ENCODE data around the gene SPATA31D1. TPM values are rescaled to one million over a fixed set of nuclear protein-coding genes. Genes with fewer than 3 reads are reported as not detected.

The SPATA31D1 gene
- total RNA-seq, 1 experiment from 2014 or later = not detected

DNA sequence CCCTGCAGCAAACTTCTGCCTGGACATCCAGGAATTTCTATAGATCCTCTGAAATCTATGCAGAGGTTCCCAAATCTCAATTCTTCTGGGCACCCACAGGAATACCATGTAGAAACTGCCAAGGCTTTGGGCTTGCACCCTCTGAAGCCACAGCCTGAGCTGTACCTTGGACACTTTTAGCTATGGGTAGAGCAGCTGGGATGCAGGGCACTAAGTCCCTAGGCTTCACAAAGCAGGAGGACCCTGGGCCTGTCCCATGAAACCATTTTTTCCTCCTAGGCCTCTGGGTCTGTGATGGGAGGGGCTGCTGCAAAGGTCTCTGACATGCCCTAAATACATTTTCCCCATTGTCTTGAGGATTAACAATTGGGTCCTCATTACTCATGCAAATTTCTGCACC lies 32.9 kb upstream of the SPATA31D1 start:
- H2BK15ac ChIP-seq (ENCODE audit: low read depth, low read length) = no peak overlapping the region
- no peak overlapping the region for H4K5ac ChIP-seq (ENCODE audit: insufficient read length, low read depth, low read length)
- no peaks in the 10 kb centered on the region for H3K79me1 ChIP-seq (ENCODE audit: insufficient read depth, low read depth, low read length, poor library complexity, severe bottlenecking)
- no peak overlapping the region for H4K91ac ChIP-seq (ENCODE audit: insufficient read length, low read depth, low read length)
- no peak overlapping the region for H2BK5ac ChIP-seq (ENCODE audit: insufficient read length, low read length)
- no peaks in the 10 kb centered on the region for H3K79me2 ChIP-seq (ENCODE audit: insufficient read depth, low read length)
- H2BK20ac ChIP-seq (ENCODE audit: low read depth, low read length, poor library complexity, severe bottlenecking) = no peak overlapping the region
- TF ChIP-seq, protein P1, sequence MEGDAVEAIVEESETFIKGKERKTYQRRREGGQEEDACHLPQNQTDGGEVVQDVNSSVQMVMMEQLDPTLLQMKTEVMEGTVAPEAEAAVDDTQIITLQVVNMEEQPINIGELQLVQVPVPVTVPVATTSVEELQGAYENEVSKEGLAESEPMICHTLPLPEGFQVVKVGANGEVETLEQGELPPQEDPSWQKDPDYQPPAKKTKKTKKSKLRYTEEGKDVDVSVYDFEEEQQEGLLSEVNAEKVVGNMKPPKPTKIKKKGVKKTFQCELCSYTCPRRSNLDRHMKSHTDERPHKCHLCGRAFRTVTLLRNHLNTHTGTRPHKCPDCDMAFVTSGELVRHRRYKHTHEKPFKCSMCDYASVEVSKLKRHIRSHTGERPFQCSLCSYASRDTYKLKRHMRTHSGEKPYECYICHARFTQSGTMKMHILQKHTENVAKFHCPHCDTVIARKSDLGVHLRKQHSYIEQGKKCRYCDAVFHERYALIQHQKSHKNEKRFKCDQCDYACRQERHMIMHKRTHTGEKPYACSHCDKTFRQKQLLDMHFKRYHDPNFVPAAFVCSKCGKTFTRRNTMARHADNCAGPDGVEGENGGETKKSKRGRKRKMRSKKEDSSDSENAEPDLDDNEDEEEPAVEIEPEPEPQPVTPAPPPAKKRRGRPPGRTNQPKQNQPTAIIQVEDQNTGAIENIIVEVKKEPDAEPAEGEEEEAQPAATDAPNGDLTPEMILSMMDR (conservative IDR thresholded peaks at IDR 0.05) = no peak
- no peaks in the 10 kb centered on the region for H4K20me1 ChIP-seq (ENCODE audit: control insufficient read depth, insufficient read depth, insufficient read length)
- H3K4me3 Mint-ChIP-seq = no peak overlapping the region; a peak in 1 of 5 replicates
- peaks cover 7% of the 10 kb centered on the region for H3K9me3 ChIP-seq (ENCODE audit: control insufficient read depth, low read depth, low read length)
- H3K4ac ChIP-seq (ENCODE audit: low read depth, low read length) = no peak overlapping the region
- H3K4me1 ChIP-seq (ENCODE audit: insufficient read depth, low read length) = no peaks in the 10 kb centered on the region
- peaks cover 32 to 36% of the 10 kb centered on the region in 2 experiments for H3K9me3 Mint-ChIP-seq
- H3K27ac ChIP-seq (ENCODE audit: insufficient read length, low read depth, low read length) = no peak overlapping the region
- no peak overlapping the region for H2AK5ac ChIP-seq (ENCODE audit: insufficient read length, low read length)
- no peak overlapping the region for H2AFZ ChIP-seq (ENCODE audit: low read length)
- H3K27ac Mint-ChIP-seq = no peak overlapping the region
- peaks cover 17 to 29% (median 26%) of the 10 kb centered on the region in 3 experiments for H3K36me3 Mint-ChIP-seq (ENCODE audit: insufficient read depth in 1 of 3, low read depth in 3 of 3)
- no peaks in the 10 kb centered on the region for H3K4me1 Mint-ChIP-seq
- H2BK120ac ChIP-seq (ENCODE audit: low read depth, low read length, poor library complexity, severe bottlenecking) = no peak overlapping the region
- H4K8ac ChIP-seq (replicated peaks; ENCODE audit: insufficient read length, low read depth, low read length) = no peak overlapping the region
- H2BK12ac ChIP-seq (ENCODE audit: insufficient read length, low read depth, low read length) = no peak overlapping the region
- no peak overlapping the region for H3K18ac ChIP-seq (ENCODE audit: insufficient read length, low read depth, low read length)
- no peaks in the 10 kb centered on the region for H3K27me3 ChIP-seq (ENCODE audit: insufficient read depth, low read length)
- H3T11ph ChIP-seq (ENCODE audit: low read length) = no peak overlapping the region
- no peak overlapping the region for H3K14ac ChIP-seq (ENCODE audit: insufficient read depth, low read length)
- DNase-seq = no peak
- no peak overlapping the region for H3K23ac ChIP-seq (ENCODE audit: insufficient read length, low read depth, low read length)
- H3K23me2 ChIP-seq (ENCODE audit: insufficient read length, low read depth, low read length, poor library complexity, severe bottlenecking) = no peaks in the 10 kb centered on the region
- no peak overlapping the region for H3K9ac ChIP-seq (ENCODE audit: extremely low read depth, insufficient read length, low read length)
- peaks cover 6% of the 10 kb centered on the region; the same call in 1 of the 2 replicates for H3K27me3 Mint-ChIP-seq (ENCODE audit: low read depth)
- H3K56ac ChIP-seq (ENCODE audit: insufficient read length, low read depth, low read length) = no peak overlapping the region
- no peak overlapping the region for H3K4me2 ChIP-seq (ENCODE audit: insufficient read depth, insufficient read length, low read length)

Data from H9 (cell line).